PC-3 (cell line): ENCODE measurements around the gene XIST. TPM values are rescaled to one million over a fixed set of nuclear protein-coding genes. Genes with fewer than 3 reads are reported as not detected.

Experiments
- ATAC-seq: fragments of 200-7000 bp; cut with Tn5 transposase; 2 replicates; pipeline ENCODE4 v1.9.1; 2020; ENCODE audit warnings: mild to moderate bottlenecking, moderate library complexity
- BruUV-seq: library from RNA; stranded (reverse); fragments of 400-500 nt; replicated peaks from 2 replicates; lab custom pipeline; 2021; lab: Mats Ljungman, UMichigan
- CTCF ChIA-PET: fragments of 300-600 bp; sonication (Branson Sonifier 250); formaldehyde crosslinking; loops from one replicate; lab custom pipeline; 2022; ENCODE audit warnings: antibody characterized with exemption; lab: Charles Lee
- POLR2A ChIA-PET: fragments of 300-600 bp; sonication (Branson Sonifier 250); formaldehyde crosslinking; loops from one replicate; lab custom pipeline; 2022; ENCODE audit warnings: antibody characterized with exemption; ENCODE audit not compliant: unreplicated experiment; lab: Charles Lee
- DNase-seq: peaks from one replicate; pipeline ENCODE4 v3.0.0-alpha.2; 2015
- H2AFZ ChIP-seq: fragments of 300-600 bp; sonication (generic); 2 replicates; pipeline ENCODE4 v1.6.0; 2016; ENCODE audit warnings: antibody characterized with exemption, low read length
- H3F3A ChIP-seq: fragments of 300-600 bp; sonication (generic); one replicate; pipeline ENCODE4 v1.6.0; 2017; ENCODE audit warnings: antibody characterized with exemption, low read length, control low read depth, mild to moderate bottlenecking; ENCODE audit not compliant: unreplicated experiment
- H3K27ac ChIP-seq: fragments of 300-600 bp; sonication (generic); 2 replicates; pipeline ENCODE4 v1.5.1; 2016; ENCODE audit warnings: mild to moderate bottlenecking, low read length
- H3K27me3 ChIP-seq: fragments of 300-600 bp; sonication (generic); 2 replicates; pipeline ENCODE4 v1.6.1; 2016; ENCODE audit warnings: low read length, mixed read lengths
- H3K36me3 ChIP-seq: fragments of 300-600 bp; sonication (generic); 2 replicates; pipeline ENCODE4 v1.6.1; 2016; ENCODE audit warnings: low read depth, mixed run types, low read length, mixed read lengths
- H3K4me1 ChIP-seq: fragments of 300-600 bp; sonication (generic); 2 replicates; pipeline ENCODE4 v1.5.1; 2016; ENCODE audit warnings: low read length; ENCODE audit not compliant: insufficient read depth
- H3K4me2 ChIP-seq: fragments of 300-600 bp; sonication (generic); 2 replicates; pipeline ENCODE4 v1.6.0; 2016; ENCODE audit warnings: low read length
- H3K4me3 ChIP-seq: fragments of 300-600 bp; sonication (generic); 2 replicates; pipeline ENCODE4 v1.5.1; 2016; ENCODE audit warnings: mild to moderate bottlenecking, low read length, mixed read lengths
- H3K79me2 ChIP-seq: fragments of 300-600 bp; sonication (generic); 2 replicates; pipeline ENCODE4 v1.6.1; 2017; ENCODE audit warnings: low read length, mixed read lengths
- H3K9ac ChIP-seq: fragments of 300-600 bp; sonication (generic); 2 replicates; pipeline ENCODE4 v1.6.0; 2016; ENCODE audit warnings: mild to moderate bottlenecking, low read length
- H3K9me2 ChIP-seq: fragments of 300-600 bp; sonication (generic); replicated peaks from 2 replicates; pipeline ENCODE4 v1.6.1; 2016; ENCODE audit warnings: mixed run types, low read length, mixed read lengths
- H3K9me3 ChIP-seq: fragments of 300-600 bp; sonication (generic); 2 replicates; pipeline ENCODE4 v1.6.1; 2016; ENCODE audit warnings: low read length, mixed read lengths
- H4K20me1 ChIP-seq: fragments of 300-600 bp; sonication (generic); 2 replicates; pipeline ENCODE4 v1.6.1; 2016; ENCODE audit warnings: low read length, mixed read lengths
- CTCF ChIP-seq: fragments of 300-600 bp; sonication (generic); conservative IDR thresholded peaks from 2 replicates; pipeline ENCODE4 v1.5.1; 2017; ENCODE audit warnings: antibody characterized with exemption, low read depth, mild to moderate bottlenecking, low read length
- EZH2 ChIP-seq: fragments of 300-600 bp; sonication (generic); IDR thresholded peaks from one replicate; pipeline ENCODE4 v1.6.1; 2017; ENCODE audit warnings: antibody characterized with exemption, mild to moderate bottlenecking, low read length; ENCODE audit not compliant: unreplicated experiment
- EZH2phosphoT487 ChIP-seq: fragments of 300-600 bp; sonication (generic); IDR thresholded peaks from 2 replicates; pipeline ENCODE4 v1.6.1; 2018; ENCODE audit warnings: mild to moderate bottlenecking, antibody characterized with exemption, low read length, borderline replicate concordance
- intact Hi-C: fragments of 100-400 bp; cut with micrococcal nuclease; formaldehyde crosslinking; loops from 2 replicates; pipeline ENCODE4 v1.9.0; 2023
- total RNA-seq: library from RNA; depleted of rRNA; stranded (reverse); fragments of >200 nt; gene quantifications from 2 replicates; pipeline ENCODE4 v1.2.3, GENCODE V29; 2014

The XIST gene
- total RNA-seq, 1 experiment from 2014 or later: not detected

GRCh38 chrX:73877687-73878086 lies 25.2 kb upstream of the XIST start:
- DNase-seq (no peak), ATAC-seq (no peak)
- intact Hi-C loops: no loop called here
- Histone ChIP-seq H3K36me3 (no peaks in the 10 kb centered on the region), H3K4me3 (no peak overlapping the region), H3K9me3 (0 out of 2 replicates have a peak, but pooled peaks cover 4% of the 10 kb centered on the region), H3K27ac (no peak overlapping the region), H3K4me1 (no peaks in the 10 kb centered on the region), H3K79me2 (no peaks in the 10 kb centered on the region), H3K27me3 (no peaks in the 10 kb centered on the region), H2AFZ (no peak overlapping the region), H3K9me2 (no peaks in the 10 kb centered on the region), H3K9ac (no peak overlapping the region), H4K20me1 (no peaks in the 10 kb centered on the region), H3K4me2 (no peak overlapping the region), H3F3A (no peaks in the 10 kb centered on the region)
- TF ChIP-seq CTCF (no peak), EZH2phosphoT487 (no peak), EZH2 (no peak)
- POLR2A ChIA-PET: no interaction called here
- CTCF ChIA-PET: no interaction called here
- no TSS peak for BruUV-seq

- no TSS peak for BruUV-seq
- intact Hi-C loops: no loop called here
- no peak overlapping the region for H2AFZ ChIP-seq
- CTCF ChIA-PET: no interaction called here
- DNase-seq: no peak
- ATAC-seq: no peak
- H3F3A ChIP-seq: no peaks in the 10 kb centered on the region
- H3K4me3 ChIP-seq: no peak overlapping the region
- H3K4me2 ChIP-seq: no peak overlapping the region
- H3K9me3 ChIP-seq: 0 out of 2 replicates have a peak, but pooled peaks cover 4% of the 10 kb centered on the region
- POLR2A ChIA-PET: no interaction called here
- H3K9me2 ChIP-seq: no peaks in the 10 kb centered on the region
- no peaks in the 10 kb centered on the region for H3K27me3 ChIP-seq
- no peak for TF ChIP-seq CTCF
- TF ChIP-seq EZH2phosphoT487: no peak
- TF ChIP-seq EZH2: no peak
- no peak overlapping the region for H3K27ac ChIP-seq
- no peaks in the 10 kb centered on the region for H4K20me1 ChIP-seq
- H3K79me2 ChIP-seq: no peaks in the 10 kb centered on the region
- H3K4me1 ChIP-seq: no peaks in the 10 kb centered on the region
- H3K9ac ChIP-seq: no peak overlapping the region
- no peaks in the 10 kb centered on the region for H3K36me3 ChIP-seq
These were observed 24.4 kb upstream of the XIST start for GRCh38 chrX:73876911-73877310.

- no peaks in the 10 kb centered on the region for H3K27me3 ChIP-seq
- no peaks in the 10 kb centered on the region for H3F3A ChIP-seq
- no peak overlapping the region for H3K9ac ChIP-seq
- H3K4me1 ChIP-seq: no peaks in the 10 kb centered on the region
- no peaks in the 10 kb centered on the region for H3K9me2 ChIP-seq
- POLR2A ChIA-PET: no interaction called here
- no peaks in the 10 kb centered on the region for H3K9me3 ChIP-seq
- no peak overlapping the region for H3K27ac ChIP-seq
- H4K20me1 ChIP-seq: no peaks in the 10 kb centered on the region
- DNase-seq (no peak), ATAC-seq (no peak)
- no peaks in the 10 kb centered on the region for H3K36me3 ChIP-seq
- H3K4me3 ChIP-seq: no peak overlapping the region
- BruUV-seq: no TSS peak
- no peaks in the 10 kb centered on the region for H3K79me2 ChIP-seq
- intact Hi-C loops: no loop called here
- H2AFZ ChIP-seq: no peak overlapping the region
- CTCF ChIA-PET: no interaction called here
- TF ChIP-seq EZH2phosphoT487 (no peak), EZH2 (no peak), CTCF (no peak)
- H3K4me2 ChIP-seq: no peak overlapping the region
These were observed 16.4 kb upstream of the XIST start for GRCh38 chrX:73868916-73869315.
